Medulla oblongata (tissue), 1 donor: ENCODE measurements around the gene SSTR5.
"Not testable (repeated sequence)": the region's sequence is repeated elsewhere in the genome, so short reads cannot be mapped to it uniquely, and the experiment has no call there.

ENCODE experiments used
- DNase-seq: peaks from one replicate; pipeline ENCODE4 v3.0.0-alpha.2; 2015; ENCODE audit errors: extremely low spot score

Gene SSTR5

DNA sequence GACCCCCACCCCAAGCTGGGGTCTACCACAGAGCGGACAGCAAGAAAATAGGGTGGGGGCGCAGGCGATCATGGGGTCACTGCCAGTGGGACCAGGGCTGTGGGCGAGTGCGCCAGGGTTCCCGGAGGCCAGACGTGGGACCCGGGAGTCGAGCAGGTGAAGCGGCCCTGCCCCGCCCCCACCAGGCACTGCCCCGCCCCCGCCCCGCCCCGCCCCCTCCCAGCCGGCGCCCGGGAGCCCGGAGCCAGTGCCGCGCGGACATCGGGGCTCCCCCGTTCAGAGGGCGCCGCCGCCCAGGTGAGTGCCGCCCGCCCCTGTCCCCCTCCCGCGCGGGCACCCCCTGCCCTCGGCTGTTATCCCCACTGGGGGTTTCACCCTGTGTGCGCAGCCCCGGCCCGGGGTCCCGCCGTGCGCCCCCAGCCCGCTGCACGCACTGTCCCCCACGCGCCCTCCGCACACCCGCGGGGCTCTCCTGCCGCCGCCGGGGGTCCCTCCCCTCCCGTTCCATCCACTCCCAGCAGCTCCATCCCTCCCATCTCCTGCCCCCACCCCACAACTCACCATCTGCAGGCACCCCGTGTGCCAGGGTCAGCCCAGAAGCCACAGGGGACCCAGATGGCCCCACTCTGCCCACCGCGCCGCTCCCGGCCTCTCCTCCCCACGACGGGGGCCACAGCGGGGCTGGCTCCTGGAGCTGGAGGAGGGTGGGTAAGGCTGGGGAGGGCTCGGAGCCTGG, at the start of gene SSTR5:
TSS of gene SSTR5 (plus strand) at position 222 of the 736 bp plus-strand sequence. CDS start 6,122 bp downstream, outside the sequence.
- DNase-seq: no peak

DNA sequence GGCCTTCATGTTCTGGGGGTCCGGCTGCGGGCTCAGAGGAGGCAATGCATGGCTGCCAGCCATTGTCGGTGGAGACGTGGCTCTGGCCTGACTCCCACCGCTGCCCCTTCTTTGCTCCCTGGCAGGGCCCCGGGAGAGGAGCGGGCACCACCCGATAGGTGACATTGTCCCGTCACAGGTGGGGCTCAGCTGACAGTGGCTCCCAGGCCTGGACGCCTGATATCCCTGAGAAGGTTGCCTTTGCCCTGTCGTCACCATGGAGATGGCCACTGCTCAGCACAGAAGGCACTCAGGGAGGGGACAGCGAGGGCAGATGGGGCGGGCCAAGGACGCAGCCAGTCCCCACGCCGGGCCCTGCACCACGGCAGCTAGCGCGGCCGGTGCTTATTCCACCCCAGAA, 48.4 kb upstream of the SSTR5 start:
- DNase-seq: no peak

DNA sequence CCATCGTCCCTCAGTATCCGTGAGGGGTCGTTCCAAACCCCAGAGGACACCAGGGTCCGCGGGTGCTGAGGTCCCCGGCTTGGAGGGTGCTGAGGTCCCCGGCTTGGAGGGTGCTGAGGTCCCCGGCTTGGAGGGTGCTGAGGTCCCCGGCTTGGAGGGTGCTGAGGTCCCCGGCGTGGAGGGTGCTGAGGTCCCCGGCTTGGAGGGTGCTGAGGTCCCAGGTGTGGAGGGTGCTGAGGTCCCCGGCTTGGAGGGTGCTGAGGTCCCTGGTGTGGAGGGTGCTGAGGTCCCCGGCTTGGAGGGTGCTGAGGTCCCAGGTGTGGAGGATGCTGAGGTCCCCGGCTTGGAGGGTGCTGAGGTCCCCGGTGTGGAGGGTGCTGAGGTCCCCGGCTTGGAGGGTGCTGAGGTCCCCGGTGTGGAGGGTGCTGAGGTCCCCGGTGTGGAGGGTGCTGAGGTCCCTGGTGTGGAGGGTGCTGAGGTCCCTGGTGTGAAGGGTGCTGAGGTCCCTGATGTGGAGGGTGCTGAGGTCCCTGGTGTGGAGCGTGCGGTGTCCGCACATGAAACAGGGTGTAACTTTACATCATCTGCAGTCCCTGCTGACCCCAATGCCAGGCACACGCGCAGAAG, 47.3 kb upstream of the SSTR5 start:
- DNase-seq: not testable (repeated sequence)

DNA sequence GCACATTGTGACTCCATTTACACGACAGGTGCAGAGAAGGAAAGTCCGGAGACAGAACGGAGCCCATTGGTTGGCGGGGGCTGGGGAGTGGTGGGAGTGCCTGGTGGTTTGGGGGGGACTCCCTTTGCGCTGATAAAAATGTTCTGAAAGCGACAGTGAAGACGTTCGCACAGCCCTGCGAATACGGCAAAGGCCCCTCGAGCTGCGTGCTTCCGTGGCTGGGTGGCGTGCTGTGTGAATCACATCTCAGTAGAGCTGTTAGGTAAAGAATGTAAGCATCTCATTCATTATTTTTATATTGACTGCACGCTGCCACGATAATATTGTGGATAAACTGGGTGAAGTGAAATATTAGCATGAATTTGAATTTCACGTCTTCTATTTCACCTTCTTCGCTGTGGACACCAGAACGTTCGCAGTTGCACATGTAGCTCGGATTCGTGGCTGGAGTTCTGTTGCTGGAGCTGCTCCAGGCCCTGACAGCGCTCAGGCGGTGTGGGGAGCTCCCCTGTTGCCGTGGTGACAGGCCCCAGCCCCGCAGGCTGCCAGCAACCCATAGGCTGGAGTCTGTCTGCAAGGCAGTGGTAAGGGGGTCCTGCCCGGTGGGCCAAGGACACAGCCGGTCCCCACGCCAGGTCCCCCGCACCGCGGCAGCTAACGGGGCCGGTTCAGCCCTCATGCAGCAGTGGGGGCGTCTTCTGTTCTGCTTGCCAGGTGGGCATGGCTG, 46.3 kb upstream of the SSTR5 start:
- peak; percentile 63 for DNase-seq

DNA sequence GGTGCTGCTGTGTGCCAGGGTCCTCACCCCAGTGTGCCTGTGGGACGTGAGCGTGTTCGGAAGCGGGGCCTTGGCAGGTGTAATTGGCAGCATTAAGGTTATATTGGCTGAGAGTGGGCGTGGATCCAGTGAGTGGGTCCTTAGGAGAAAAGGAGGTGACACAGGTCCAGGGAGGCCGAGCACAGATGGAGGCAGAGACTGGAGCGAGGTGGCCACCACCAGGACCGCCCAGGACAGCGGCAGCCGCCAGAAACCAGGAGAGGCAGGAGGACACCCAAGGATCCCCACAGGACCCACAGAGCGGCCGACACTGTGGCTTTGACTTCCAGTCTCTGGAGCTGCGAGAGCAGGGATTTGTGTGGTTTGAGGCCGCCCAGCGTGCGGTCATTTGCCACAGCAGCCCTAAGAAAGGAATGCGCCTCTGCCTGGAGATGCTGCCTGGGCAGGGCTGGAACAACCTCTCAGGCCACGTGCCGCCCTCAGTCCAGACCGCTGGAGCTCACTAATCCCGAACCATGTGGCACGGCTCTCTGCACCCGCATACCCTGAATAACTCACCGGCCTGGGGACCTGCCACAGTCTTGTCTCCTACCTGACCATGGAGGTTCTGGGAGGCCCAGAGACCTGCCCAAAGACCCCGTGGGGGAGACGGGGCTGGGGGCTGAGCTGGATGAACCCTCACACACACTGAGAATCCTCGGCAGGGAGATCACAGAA, 45.6 kb upstream of the SSTR5 start:
- peak; percentile 21 for DNase-seq

DNA sequence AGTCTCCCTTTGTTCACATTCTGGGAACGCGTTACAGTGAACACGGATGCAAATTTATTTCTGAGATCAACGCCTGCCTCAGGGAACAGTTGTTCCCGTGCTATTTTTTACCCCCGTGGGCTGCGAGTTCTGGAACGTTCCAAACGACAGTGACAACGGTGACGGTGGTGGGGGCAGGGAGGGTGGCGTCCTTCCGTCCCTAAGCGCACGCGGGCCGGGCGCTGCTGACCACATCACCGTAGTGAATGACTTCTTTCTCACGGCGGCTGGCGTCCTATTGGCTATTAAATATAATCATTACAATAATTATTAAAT, 45.1 kb upstream of the SSTR5 start:
- peak; percentile 48 for DNase-seq

DNA sequence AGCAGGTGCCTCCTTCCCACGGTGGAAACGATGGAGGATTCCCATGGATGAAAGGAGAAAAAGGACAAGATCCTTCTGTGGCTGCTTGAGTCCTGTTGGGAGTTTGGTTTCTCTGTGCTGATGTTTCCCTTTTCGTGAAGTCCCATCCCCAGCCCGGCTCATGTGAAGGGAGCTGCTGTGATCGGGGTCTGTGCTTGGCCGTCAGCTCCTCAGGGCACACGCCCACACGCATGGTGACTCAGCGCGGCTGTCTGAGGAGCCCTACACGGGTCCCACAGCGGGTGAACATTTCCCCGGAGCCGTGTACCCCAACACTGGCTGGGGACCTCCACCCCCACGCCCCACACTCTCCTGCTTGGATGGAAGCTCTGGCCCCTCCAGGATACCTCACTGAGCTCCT, 44.5 kb upstream of the SSTR5 start:
- no peak for DNase-seq

DNA sequence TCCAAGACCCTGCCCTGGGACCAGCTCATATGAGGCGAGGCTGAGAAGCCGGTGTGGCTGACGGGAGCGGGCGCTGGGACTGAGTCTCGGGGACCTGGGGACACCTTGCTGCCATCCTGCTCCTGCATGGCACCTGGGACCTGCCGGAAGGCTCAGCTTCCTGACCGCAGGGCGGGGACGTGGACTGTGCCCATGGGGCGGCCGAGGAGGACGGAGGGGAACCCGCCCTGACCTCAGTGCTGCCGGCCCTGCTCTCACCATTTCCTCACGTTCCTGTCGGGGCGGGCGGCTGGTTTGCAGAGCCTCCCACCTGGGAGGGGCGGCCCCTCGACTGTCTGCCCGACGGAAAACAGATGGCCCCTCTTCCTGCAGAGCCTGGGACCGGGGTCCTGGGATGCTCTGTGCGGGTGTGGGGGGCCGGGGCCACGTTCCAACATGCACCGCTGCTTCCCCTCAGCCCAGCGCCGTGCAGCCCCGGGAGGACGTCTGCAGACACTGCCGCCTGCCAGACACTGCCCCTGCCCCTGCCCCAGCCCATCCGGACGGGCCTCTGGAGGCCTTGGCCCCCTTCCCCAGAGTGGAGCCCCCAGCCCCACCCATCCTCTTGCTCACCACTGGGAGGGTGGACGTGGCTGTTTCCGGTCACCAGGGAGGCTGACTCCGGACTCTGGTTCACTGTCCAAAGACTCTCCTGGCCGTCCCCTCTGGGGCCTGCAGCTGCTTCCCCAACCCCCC, 43.9 kb upstream of the SSTR5 start:
- DNase-seq: no peak

DNA sequence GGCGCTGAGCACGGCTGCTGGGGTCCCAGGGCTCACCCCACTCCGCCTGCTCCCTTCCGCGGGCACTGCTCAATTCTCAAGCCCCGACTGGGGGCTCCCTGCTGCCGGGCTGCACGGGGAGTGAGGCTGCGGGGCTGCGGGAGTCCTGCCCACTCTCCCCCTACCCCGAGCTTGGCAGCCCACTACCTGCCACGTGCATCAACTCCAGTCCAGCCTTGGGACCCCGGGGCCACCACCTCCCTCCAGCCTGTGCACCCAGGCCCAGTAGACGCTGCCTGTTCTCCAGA, 43.3 kb upstream of the SSTR5 start:
- no peak for DNase-seq

DNA sequence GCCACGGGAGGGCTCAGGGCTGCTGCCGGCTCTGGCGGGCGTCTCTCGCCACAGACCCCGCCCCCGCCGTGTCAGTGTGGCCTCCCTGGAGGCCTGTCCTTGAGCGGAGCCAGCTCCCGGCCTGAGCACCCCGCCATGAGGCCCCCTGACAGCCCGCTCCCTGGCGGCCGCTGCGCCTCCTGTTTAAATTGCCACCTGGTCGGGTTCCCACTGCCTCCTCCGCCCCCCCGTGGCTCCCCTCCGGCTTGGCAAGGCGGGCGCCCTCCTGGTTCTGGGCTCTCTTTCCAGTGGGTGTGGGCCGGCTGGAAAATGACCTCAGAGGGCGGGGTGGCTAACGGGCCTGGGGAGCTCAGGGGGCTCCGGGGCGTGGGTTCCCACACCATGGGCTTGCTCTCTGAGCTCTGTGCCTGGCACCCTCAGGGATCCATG, 42.1 kb upstream of the SSTR5 start:
- no peak for DNase-seq

DNA sequence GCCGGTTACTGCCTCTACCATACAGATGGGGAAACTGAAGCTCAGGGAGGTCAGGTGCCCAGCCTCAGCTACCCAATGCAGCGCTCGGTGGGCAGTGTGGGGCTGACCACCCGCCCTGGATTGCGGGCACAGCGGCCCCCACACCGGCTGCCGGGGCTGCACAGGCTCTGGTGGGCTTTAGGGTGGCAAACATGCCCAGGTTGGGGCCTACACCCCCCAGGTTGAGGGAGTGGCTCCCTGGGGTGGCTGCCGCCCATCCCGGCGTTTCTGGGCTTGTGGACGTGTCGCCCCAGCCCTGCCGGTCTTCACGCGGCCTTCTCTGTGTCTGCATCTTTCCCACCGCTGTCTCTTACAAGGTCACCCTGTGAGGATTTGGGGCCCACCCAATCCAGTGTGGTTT, 40.9 kb upstream of the SSTR5 start:
- no peak for DNase-seq

DNA sequence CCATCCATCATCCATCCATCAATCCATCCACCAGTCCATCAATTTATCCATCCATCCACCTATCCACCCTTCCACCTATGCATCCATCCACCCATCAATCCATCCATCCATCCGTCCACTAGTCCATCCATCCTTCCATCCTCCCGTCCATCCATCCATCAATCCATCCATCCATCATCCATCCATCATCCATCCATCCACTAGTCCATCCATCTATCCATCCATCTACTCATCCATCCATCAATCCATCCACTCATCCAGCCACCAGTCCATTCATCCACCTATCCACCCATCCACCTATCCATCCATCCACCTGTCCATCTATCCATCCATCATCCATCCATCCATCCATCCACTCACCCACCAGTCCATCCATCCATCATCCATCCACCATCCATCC, 39.9 kb upstream of the SSTR5 start:
- DNase-seq: no peak

DNA sequence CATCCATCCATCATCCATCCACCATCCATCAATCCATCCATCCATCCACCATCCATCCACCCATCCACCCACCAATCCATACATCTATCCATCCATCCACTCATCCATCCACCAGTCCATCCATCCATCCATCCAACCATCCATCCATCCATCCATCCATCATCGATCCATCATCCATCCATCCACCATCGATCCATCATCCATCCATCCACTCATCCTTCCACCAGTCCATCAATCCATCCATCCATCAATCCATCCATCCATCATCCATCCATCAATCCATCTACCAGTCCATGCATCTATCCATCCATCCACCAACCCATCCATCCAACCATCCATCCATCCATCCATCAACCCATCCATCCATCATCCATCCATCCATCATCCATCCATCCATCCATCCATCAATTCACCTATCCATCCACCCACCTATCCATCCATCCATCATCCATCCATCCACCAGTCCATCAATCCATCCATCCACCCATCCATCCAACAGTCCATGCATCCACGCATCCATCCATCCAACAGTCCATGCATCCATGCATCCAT, 39.3 kb upstream of the SSTR5 start:
- no peak for DNase-seq

DNA sequence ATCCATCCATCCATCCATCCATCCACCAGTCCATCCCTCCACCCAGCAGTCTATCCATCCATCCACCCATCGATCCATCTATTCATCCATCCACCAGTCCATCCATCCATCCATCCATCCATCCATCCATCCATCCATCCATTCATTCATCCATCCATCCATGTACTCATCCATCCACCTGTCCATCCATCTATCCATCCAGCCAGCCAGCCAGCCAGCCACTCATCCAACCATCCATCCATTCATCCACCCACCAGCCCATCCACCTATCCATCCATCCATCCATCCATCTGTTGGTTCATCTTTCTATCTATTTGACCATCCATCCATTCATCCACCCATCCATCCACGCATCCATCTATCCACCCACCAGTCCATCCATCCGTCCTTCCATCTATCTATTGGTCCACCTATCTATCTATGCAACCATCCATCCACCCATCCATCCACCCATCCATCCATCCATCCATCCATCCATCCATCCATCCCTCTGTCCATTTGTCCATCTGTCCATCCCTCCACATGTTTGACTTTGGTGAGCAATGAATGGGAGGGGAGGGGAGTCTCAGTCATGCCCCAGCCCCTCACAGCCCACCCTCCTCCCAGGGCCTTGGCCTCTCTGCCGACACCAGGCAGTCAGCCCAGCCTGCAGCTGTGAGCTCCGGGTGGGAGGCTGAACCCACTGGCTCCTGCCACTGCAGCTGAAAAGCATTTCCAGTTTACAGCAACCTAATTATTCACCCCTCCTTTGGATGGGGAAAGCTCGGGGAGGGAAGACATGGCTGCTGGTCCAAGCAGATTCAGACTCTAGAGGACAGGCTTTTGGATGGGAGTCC, 38.1 kb upstream of the SSTR5 start:
- DNase-seq: no peak

DNA sequence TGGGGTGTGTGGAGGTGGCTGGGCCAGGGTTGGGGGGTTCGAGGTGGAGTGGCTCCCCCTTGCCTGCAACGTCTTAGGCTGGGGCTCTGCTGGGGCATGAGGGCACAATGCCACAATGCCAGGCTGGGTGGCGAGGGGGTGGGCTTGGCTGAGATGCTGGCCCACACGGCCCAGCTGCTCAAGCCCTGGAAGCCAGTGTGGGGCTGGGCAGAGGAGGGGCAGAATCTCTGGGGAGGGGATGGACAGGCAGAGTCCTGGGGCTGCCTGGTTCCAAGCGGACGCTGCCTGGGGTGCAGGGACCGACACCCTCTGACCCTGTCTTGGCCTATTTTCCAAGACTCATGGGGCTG, 37.5 kb upstream of the SSTR5 start:
- no peak for DNase-seq

DNA sequence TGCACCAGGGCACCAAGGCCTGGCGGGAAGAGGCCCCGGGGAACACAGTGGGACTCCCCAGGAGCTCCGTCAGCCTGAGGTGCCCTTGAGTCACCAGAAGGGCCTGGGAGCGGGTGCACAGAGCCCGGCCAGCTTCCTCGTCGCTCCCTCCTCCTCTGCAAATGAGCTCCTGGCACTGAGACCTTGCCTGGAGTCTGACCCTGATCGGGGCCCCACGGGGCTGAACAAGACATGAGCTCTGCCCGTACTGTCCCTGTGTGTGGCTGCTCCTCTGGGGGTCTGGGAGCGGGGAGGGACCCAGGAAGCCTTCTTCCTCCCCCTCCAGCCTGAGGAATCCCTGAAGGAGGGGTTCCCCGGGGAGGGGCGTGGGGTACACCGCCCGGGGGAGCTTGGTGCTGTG, 36.4 kb upstream of the SSTR5 start:
- DNase-seq: no peak

DNA sequence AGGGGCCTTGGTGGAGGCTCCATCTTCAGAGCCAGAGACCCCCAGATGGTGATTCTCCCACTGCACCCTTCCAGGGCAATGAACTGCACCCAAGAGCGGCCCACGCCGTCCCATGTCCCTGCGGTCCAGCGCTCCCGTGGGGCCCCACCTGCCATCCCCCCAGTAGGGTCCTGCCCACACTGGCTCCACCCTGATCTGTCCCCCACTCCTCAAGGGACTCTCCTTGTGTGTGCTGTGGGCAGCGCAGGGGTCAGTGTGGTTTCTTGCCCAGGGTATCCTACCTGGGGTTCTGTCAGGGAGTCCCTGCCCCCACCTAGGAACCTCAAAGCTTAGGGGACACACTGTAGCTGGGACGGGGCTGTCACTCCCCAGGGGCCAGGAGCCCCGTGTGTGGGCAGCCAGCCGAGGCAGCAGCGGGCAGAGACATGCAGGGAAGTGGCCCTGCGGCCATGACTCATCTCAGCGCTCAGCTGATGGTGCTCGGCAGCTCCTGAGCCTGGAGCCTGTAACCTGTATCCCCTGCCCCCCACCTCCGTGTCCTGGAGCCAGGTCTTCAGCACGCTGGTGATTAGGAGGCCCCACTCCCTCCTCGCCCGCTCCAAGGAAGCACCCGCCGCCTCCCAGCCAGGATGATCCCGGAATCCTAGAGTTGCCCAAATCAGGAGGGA, 35.7 kb upstream of the SSTR5 start:
- DNase-seq: no peak

DNA sequence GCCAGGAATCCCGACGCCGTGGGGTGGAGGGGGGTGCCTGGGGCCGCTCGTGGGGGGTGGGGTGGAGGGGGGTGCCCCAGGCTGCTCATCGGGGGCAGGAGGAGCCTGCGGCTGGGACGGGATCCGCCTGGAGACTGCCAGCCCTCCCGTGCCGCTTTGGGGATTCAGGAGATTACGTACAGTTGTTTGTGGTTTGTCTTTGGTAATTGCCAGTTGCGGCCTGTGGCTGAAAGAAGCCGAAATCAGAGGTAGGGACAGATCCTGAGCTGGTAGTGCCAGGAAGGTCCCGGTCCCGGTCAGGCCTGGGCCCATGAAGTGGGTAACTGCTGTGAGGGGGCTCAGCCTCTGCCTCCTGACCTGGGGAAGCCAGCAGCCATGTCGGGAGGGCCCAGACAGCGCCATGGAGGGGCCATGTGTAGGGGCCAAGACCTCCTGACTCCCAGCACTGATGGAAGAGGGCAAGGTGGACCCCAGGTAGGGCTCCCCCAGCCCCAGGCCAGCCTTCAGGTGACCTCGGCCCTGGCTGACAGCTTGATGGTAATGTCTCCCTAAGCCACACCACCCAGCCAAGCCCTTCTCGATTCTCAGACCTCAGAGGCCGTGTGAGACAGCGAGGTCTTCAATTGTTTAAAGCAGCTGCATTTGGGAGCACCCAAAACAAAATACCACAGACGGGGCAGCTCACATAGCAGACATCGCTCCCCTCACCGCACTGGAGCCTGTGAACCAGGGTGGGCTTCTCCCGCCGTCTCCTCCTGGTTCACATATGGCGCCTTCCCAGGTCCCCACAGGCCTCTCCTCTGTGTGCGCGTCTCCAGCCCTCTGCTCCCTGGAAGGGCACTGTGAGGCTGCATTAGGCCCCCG, 34.9 kb upstream of the SSTR5 start:
- no peak for DNase-seq

DNA sequence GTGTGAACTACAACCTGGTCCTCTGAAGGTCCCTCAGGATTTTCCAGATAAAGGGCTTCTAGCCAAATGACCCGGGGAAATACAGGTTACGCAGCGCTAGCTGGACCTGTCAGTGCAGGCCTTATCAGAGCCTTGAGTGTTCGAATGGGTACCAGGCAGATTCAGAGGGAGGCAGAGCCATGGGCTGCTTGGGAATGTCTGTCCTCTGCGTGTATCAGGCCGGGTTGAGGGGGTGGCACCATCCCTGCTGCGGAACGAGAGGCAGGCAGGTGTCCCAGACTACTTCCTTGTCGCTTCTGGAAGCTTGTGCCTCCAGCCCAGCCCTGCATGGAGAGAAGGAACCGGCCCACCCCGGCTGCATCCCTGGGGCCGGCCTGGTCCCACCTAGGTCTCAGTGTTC, 33.6 kb upstream of the SSTR5 start:
- no peak for DNase-seq
